H1 (cell line): ENCODE measurements around the gene GATA5.

ENCODE experiments used
- CTCF ChIP-seq, 3 experiments: IDR thresholded peaks; 1 replicate in 2 of 3; 2 replicates in 1 of 3; pipeline versions ENCODE4 v1.5.1 to v1.6.1; 2011; ENCODE audit warnings: low read length in 3 of 3, mild to moderate bottlenecking in 3 of 3, inconsistent platforms in 2 of 3, low read depth in 1 of 3, moderate library complexity in 1 of 3; ENCODE audit not compliant: insufficient read depth in 1 of 3; ENCODE audit errors: control extremely low read depth in 1 of 3
- RFX5 ChIP-seq: IDR thresholded peaks from 2 replicates; pipeline ENCODE4 v1.6.1; 2011; ENCODE audit warnings: low read depth, low read length, improper control_type of control experiment, borderline replicate concordance

- TF ChIP-seq RFX5 = no peak
- no peak for TF ChIP-seq CTCF (IDR thresholded peaks at IDR 0.05; ENCODE audit: control extremely low read depth in 1 of 3, insufficient read depth in 1 of 3, low read depth in 1 of 3, low read length in 3 of 3)
These were observed 12.7 kb upstream of the GATA5 start for GRCh38 chr20:62488470-62488869.
